Measurements from ENCODE around the gene ABLIM2. TPM values are rescaled to one million over a fixed set of nuclear protein-coding genes. Genes with fewer than 3 reads are reported as not detected.

ABLIM2 gene
- total RNA-seq, 4 donors from 2014 or later, result 5.9 to 20.0 (median 8.6) TPM

- TF ChIP-seq, protein P1, sequence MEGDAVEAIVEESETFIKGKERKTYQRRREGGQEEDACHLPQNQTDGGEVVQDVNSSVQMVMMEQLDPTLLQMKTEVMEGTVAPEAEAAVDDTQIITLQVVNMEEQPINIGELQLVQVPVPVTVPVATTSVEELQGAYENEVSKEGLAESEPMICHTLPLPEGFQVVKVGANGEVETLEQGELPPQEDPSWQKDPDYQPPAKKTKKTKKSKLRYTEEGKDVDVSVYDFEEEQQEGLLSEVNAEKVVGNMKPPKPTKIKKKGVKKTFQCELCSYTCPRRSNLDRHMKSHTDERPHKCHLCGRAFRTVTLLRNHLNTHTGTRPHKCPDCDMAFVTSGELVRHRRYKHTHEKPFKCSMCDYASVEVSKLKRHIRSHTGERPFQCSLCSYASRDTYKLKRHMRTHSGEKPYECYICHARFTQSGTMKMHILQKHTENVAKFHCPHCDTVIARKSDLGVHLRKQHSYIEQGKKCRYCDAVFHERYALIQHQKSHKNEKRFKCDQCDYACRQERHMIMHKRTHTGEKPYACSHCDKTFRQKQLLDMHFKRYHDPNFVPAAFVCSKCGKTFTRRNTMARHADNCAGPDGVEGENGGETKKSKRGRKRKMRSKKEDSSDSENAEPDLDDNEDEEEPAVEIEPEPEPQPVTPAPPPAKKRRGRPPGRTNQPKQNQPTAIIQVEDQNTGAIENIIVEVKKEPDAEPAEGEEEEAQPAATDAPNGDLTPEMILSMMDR (IDR thresholded peaks at IDR 0.05; ENCODE audit: low read depth), result no peak
These were observed 3.6 kb downstream of the ABLIM2 start for GRCh38 chr4:8155048-8155447.

- TF ChIP-seq, protein P1 (IDR thresholded peaks at IDR 0.05; ENCODE audit: low read depth), result no peak
These were observed 5.2 kb downstream of the ABLIM2 start for GRCh38 chr4:8153441-8153840.

DNA sequence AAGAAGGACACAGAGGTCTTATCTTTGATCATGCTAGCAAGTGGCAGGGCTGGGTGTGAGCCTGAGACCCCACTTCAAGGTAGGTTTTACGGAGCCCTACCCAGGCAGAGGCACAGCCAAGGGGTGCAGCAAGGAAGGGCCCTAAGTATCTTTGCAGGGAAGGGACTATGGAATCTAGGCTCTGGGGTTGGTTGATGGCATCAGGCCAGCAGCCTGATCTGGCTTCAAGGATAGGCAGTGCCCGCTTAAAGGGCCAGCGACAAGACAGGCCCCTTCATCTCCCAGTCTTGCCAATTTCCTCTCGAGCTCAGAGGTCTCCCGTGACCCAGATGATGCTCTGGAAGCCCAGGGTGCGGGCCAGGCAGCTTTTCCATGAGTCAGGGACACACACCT lies 5.8 kb downstream of the ABLIM2 start:
- TF ChIP-seq, protein P1 (IDR thresholded peaks at IDR 0.05; ENCODE audit: low read depth), result no peak

DNA sequence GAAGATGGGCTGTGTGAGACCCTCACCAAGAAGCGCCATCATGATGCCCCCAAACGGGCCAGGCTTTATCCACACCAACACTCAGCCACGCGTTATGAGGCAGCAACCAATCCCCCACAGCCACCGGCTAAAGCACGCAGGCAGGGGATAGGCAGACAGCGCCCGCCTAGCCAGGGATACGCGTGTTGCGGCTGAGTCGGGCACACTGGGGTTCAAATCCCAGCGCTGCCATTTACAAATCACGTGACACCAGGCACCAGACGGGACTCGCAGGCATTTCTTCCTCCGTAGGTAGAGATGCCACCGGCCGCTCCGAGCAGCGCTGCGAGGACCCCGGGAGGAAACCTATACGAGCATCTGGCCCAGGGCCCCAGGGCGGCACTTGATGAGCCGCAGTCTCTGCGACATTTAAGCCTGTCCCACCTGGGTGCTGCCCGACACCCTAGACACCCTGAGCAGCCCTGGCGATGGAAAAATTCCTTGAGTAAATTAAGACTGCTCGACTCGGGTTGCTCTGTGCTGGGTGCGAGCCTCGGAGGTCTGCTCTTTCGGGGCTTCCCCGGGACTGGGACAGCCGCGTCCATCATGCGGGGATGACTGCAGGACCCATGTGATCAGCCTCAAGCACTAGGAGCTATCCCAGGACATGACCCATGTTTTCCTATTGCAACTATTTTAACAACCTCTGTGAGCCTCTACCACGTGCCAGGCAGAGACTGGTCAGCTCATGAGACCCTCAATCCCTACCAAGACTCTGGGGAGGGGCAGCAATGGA lies 6.3 kb downstream of the ABLIM2 start:
- TF ChIP-seq, protein P1 (IDR thresholded peaks at IDR 0.05; ENCODE audit: low read depth), result no peak

- TF ChIP-seq, protein P1 (IDR thresholded peaks at IDR 0.05; ENCODE audit: low read depth), result no peak
These were observed 7.4 kb downstream of the ABLIM2 start for GRCh38 chr4:8151165-8151650.

- TF ChIP-seq, protein P1 (IDR thresholded peaks at IDR 0.05; ENCODE audit: low read depth), result no peak
These were observed 8.2 kb downstream of the ABLIM2 start for GRCh38 chr4:8150152-8151090.

DNA sequence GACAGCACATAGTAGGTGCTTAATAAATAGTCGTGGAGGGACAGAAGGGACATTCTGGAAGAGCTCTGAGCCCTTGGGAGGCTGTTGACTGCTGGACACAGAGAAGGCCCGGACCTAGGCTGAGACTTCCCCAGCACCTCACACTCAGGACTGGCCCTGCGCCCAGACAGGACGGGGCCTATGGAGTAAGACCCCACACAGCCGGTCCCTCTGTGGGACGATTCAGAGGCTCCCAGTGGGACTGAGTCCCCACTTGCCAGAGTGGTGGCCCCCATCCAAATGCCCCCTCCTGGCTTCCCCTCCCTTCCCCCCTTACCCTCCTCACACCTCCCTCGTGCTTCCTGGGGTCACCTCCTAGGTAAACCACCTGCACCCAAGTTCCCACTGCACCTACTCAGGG lies 8.9 kb downstream of the ABLIM2 start:
- TF ChIP-seq, protein P1 (IDR thresholded peaks at IDR 0.05; ENCODE audit: low read depth), result no peak
